ENCODE results near the gene KPNB1.

KPNB1 gene

GRCh38 chr17:47649153-47649971, at the start of gene KPNB1:
KPNB1 (plus strand) TSS chr17:47649919; CDS start chr17:47650245, 326 bp downstream.
- DNase-seq (ENCODE audit: low read depth) = peak; percentile 92

GRCh38 chr17:47603830-47604597, 45.7 kb upstream of the KPNB1 start:
- DNase-seq (ENCODE audit: low read depth) = no peak

GRCh38 chr17:47604598-47604927, 45.2 kb upstream of the KPNB1 start:
- DNase-seq (ENCODE audit: low read depth) = no peak

- no peak for DNase-seq (ENCODE audit: low read depth)
Measured at GRCh38 chr17:47605011-47605410, 44.7 kb upstream of the KPNB1 start.

- DNase-seq (ENCODE audit: low read depth) = no peak
Measured at GRCh38 chr17:47607481-47607880, 42.2 kb upstream of the KPNB1 start.

GRCh38 chr17:47611372-47612350, 38.1 kb upstream of the KPNB1 start:
- DNase-seq (ENCODE audit: low read depth) = no peak

GRCh38 chr17:47615766-47616424, 33.8 kb upstream of the KPNB1 start:
- no peak for DNase-seq (ENCODE audit: low read depth)

- DNase-seq (ENCODE audit: low read depth) = no peak
Measured at GRCh38 chr17:47618410-47618809, 31.3 kb upstream of the KPNB1 start.

- DNase-seq (ENCODE audit: low read depth) = no peak
Measured at GRCh38 chr17:47620503-47621245, 29.0 kb upstream of the KPNB1 start.

- DNase-seq (ENCODE audit: low read depth) = no peak
Measured at GRCh38 chr17:47621293-47622179, 28.2 kb upstream of the KPNB1 start.

GRCh38 chr17:47622180-47622549, 27.6 kb upstream of the KPNB1 start:
- no peak for DNase-seq (ENCODE audit: low read depth)

GRCh38 chr17:47624727-47625068, 25.0 kb upstream of the KPNB1 start:
- DNase-seq (ENCODE audit: low read depth) = no peak

- DNase-seq (ENCODE audit: low read depth) = no peak
Measured at GRCh38 chr17:47628014-47628566, 21.6 kb upstream of the KPNB1 start.

GRCh38 chr17:47629826-47630225, 19.9 kb upstream of the KPNB1 start:
- no peak for DNase-seq (ENCODE audit: low read depth)

GRCh38 chr17:47630614-47631013, 19.1 kb upstream of the KPNB1 start:
- DNase-seq (ENCODE audit: low read depth) = no peak

- DNase-seq (ENCODE audit: low read depth) = no peak
Measured at GRCh38 chr17:47632991-47633390, 16.7 kb upstream of the KPNB1 start.

GRCh38 chr17:47633996-47634395, 15.7 kb upstream of the KPNB1 start:
- DNase-seq (ENCODE audit: low read depth) = no peak

- DNase-seq (ENCODE audit: low read depth) = no peak
Measured at GRCh38 chr17:47634870-47635269, 14.8 kb upstream of the KPNB1 start.

- DNase-seq (ENCODE audit: low read depth) = no peak
Measured at GRCh38 chr17:47635734-47636133, 14.0 kb upstream of the KPNB1 start.

Measured in stimulated activated CD8-positive, alpha-beta memory T cell treated with anti-CD3 and anti-CD28 coated beads, Interleukin-12 subunit alpha, Interleukin-12 subunit beta, amount 100 ng/mL, for 1 hour (primary cell).